ENCODE results near the gene ZNF410. TPM values are rescaled to one million over a fixed set of nuclear protein-coding genes. Genes with fewer than 3 reads are reported as not detected.

The ZNF410 gene
- 36.7 and 41.3 TPM in 2 replicates for total RNA-seq

GRCh38 chr14:73886449-73887317, at the start of gene ZNF410:
Gene ZNF410, plus strand, starts transcription at chr14:73886859. Its CDS starts 5,317 bp downstream, at chr14:73892176.

DNA sequence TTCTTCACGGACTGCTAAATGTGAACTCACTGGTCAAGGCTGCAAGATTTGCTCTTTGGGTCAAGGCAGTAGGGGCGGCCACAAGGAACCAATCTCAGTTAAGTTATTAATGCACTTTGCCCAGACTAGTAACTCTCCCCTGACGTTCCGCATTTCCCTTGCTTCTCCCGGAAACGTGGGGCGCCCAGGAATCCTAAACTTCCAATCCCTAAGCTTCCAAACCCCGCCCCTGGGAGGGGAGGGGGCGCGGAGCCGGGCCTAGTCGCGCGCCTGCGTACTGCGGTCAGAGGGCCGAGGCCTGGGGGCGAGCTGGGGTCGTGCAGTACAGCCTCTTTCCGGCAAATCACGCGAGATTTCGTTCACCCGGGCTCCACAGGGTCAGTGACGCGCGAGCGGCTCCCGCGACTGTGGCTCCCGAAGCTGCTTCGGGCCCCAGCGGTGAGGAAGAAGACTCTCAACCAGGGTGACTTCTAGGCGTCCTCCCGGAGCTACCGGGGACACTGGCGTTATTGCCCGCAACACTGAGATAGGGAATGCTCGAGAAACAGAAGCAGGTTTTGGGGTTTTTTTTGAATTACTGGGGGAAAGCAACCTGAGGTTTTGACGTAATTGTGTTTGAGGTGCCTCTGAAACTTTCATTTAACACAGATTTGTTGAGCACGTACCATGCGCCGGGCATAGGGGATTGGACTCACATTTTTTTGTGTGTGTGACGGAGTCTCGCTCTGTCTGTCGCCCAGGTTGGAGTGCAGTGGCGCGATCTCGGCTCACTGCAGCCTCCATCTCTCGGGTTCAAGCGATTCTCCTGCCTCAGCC, 34.9 kb upstream of the ZNF410 start, which contains the start of gene PTGR2:
Gene PTGR2, plus strand, starts transcription at position 265 of the 816 bp plus-strand sequence. CDS start 7,032 bp downstream, outside the sequence.

DNA sequence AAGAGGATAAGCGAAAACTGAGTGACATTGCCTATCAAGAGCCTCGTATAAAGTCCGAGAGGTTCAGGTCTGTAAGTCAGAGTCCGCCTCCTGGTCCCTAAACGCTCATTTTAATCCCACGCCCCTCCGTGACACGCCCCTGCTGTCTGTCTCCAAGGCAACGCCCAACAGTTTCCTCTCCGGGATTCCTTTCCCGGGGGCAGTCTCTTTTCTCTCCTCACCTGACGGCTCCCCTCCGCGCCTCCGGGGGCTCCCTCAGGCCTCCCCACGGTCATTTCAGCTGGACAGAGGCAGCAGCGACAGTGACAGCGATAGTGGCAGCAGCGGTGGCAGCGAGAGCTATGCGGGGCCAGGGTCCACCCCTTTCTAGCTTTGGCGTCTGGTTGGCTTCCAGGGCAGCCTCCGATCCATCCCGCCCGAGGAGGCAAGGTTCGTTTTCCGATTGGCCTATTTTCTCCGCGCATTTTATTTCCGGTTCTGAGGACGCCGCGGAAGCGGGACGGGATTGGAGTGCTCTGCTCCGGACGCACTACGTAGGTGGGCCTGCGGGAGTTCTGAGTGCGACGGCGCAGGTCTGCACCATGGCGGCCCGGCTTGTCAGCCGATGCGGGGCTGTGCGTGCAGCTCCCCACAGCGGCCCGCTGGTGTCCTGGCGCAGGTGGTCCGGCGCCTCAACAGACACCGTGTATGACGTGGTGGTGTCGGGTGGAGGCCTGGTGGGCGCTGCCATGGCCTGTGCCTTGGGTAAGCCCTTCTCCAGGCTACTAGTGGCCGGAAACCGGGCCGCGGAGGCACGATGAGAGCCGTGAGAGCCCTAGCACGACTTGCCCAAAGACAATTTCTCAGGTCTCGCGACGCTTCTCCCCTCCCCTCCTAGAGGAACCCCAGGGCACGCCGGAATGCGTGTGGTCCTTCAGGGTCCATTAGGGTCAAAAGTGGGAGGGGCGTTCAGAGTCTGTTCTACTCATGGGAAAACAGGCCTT, 63.4 kb downstream of the ZNF410 start, which contains the start of the genes COQ6 and FAM161B:
Gene COQ6, plus strand, starts transcription at position 551 of the 983 bp plus-strand sequence. Its CDS starts 31 bp downstream, at position 582.
Gene FAM161B, minus strand, starts transcription at position 343 of the 983 bp plus-strand sequence. Its CDS starts 68 bp downstream, at position 275.

Other genes with a start within 250 kb of the ZNF410 start
- gene DNAL1, start 241.9 kb upstream of the ZNF410 start, total RNA-seq = 3.0 and 6.1 TPM in 2 replicates
- gene PNMA1, start 172.5 kb upstream of the ZNF410 start, total RNA-seq = 17.5 and 19.5 TPM in 2 replicates
- 6.1 and 17.8 TPM in 2 replicates for gene PTGR2, start 35.0 kb upstream of the ZNF410 start, total RNA-seq
- 2.1 and 2.4 TPM in 2 replicates for gene FAM161B, start 63.2 kb downstream of the ZNF410 start, total RNA-seq
- 18.0 and 20.8 TPM in 2 replicates for gene COQ6, start 63.4 kb downstream of the ZNF410 start, total RNA-seq
- 8.2 and 11.9 TPM in 2 replicates for gene ENTPD5, start 132.4 kb downstream of the ZNF410 start, total RNA-seq
- 1.3 and 5.2 TPM in 2 replicates for gene BBOF1, start 132.5 kb downstream of the ZNF410 start, total RNA-seq
- gene ALDH6A1, start 197.6 kb downstream of the ZNF410 start, total RNA-seq = 12.8 and 14.3 TPM in 2 replicates
- 8.2 and 9.1 TPM in 2 replicates for gene LIN52, start 198.1 kb downstream of the ZNF410 start, total RNA-seq

Data from bronchus fibroblast of lung (primary cell).